Measurements from ENCODE around the gene ACAT2.

GRCh38 chr6:159762681-159763293 lies 942 bp downstream of the ACAT2 start:
- TF ChIP-seq REST (IDR thresholded peaks at IDR 0.05; ENCODE audit: low read depth) (no peak), YY1 (IDR thresholded peaks at IDR 0.05; ENCODE audit: low read depth) (no peak), TAF1 (IDR thresholded peaks at IDR 0.05; ENCODE audit: low read depth) (no peak), CREB1 (IDR thresholded peaks at IDR 0.05; ENCODE audit: low read depth) (no peak)

Measured in Ishikawa (cell line).